ENCODE data around the gene OPCML. TPM values are rescaled to one million over a fixed set of nuclear protein-coding genes. Genes with fewer than 3 reads are reported as not detected.

Gene OPCML
- total RNA-seq, 1 donor, result not detected

DNA sequence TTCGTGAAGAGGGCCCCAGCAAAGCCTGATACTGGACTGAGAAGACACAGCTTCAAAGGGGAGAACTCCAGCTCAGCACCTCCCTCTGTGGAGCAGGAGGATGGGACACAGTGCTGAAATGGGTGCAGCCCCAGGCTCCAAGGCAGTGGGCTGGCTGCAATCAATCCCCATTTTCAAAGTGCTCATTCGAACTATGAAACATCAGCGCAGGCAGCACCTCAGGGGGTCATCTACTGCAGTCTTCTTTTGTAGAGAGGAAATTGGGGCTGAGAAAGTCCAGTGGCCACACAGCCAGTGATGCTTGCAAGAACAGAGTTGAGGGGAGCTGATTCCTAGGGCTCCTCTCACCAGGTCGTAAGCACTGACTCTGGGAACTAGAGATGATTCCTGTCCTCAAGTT lies 25.1 kb downstream of the OPCML start:
- TF ChIP-seq, protein P1, sequence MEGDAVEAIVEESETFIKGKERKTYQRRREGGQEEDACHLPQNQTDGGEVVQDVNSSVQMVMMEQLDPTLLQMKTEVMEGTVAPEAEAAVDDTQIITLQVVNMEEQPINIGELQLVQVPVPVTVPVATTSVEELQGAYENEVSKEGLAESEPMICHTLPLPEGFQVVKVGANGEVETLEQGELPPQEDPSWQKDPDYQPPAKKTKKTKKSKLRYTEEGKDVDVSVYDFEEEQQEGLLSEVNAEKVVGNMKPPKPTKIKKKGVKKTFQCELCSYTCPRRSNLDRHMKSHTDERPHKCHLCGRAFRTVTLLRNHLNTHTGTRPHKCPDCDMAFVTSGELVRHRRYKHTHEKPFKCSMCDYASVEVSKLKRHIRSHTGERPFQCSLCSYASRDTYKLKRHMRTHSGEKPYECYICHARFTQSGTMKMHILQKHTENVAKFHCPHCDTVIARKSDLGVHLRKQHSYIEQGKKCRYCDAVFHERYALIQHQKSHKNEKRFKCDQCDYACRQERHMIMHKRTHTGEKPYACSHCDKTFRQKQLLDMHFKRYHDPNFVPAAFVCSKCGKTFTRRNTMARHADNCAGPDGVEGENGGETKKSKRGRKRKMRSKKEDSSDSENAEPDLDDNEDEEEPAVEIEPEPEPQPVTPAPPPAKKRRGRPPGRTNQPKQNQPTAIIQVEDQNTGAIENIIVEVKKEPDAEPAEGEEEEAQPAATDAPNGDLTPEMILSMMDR (IDR thresholded peaks at IDR 0.05; ENCODE audit: insufficient read depth, low read depth, low read length), result no peak
- no peak overlapping the region for H3K4me3 ChIP-seq (ENCODE audit: low read depth, low read length)
- DNase-seq (ENCODE audit: low read depth), result no peak

DNA sequence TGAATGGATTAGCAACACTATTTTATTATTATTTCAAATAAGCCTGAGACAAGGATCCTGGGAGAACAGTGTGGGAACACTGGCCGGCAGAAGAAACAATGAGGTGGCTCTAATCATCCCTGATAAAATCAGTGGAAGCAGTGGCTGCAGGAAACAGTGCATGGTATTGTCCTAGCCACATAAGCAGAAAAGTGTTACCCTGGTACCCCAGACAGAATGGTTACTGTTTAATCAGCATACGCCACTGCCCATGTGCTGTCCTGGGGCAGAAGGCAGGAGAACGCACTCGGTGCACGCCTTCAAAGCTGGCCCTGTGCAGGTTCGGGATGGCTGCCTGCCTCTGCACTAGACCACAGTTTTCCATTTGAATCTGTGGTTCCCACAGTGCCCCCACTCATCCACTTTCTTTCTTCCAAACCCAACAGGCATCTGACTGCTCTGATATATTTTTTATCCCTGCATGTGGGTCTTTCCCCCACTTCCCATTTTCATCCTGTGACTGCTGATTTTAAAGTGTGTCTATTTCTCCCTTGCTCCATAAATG lies 25.7 kb downstream of the OPCML start:
- no peak for DNase-seq (ENCODE audit: low read depth)
- H3K4me3 ChIP-seq (ENCODE audit: low read depth, low read length), result no peak overlapping the region
- TF ChIP-seq, protein P1 (IDR thresholded peaks at IDR 0.05; ENCODE audit: insufficient read depth, low read depth, low read length), result no peak

DNA sequence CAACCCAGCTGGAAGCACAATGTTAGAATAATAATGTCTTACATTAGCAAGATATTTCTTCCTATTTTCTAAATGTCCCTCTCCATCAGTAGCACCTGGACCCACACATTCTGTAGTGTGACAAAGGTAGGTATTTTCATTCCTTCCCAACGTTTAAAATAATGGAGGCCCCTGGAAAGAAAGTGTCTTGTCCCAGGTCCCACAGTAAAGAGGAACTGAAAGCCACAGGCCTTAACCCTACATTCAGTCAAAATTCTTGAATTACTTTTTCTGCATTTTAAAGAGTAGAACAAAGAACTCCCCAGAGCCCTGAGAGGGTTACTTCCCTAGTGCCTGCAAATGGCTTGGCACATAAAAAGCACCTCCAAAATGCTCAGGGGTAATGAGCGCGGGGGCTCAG lies 26.3 kb downstream of the OPCML start:
- TF ChIP-seq, protein P1 (IDR thresholded peaks at IDR 0.05; ENCODE audit: insufficient read depth, low read depth, low read length), result no peak
- no peak for DNase-seq (ENCODE audit: low read depth)

DNA sequence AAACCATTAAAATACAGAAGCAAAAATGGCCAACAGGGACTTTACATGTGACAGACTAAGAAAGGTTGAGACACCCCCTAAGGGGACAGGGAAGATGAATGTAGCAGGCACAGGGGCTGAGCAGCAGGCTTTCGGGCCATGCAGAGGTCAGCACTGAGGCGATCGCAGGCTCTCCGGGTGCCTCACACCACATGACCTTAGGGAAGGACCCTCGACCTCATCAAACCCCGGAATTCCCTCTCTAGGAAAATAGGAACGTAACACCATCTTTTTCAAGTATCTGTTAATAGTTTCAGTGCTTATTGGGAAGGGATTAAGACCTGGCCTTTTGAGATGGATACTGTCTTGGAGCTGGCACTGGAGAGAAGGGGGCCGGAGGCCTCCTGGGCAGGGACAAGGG lies 27.4 kb downstream of the OPCML start:
- TF ChIP-seq, protein P1 (IDR thresholded peaks at IDR 0.05; ENCODE audit: insufficient read depth, low read depth, low read length), result no peak
- H3K4me3 ChIP-seq (ENCODE audit: low read depth, low read length), result no peak overlapping the region
- DNase-seq (ENCODE audit: low read depth), result no peak

More for the DNA sequence above, 26.3 kb downstream of the OPCML start:
- H3K4me3 ChIP-seq (ENCODE audit: low read depth, low read length), result no peak overlapping the region

DNA sequence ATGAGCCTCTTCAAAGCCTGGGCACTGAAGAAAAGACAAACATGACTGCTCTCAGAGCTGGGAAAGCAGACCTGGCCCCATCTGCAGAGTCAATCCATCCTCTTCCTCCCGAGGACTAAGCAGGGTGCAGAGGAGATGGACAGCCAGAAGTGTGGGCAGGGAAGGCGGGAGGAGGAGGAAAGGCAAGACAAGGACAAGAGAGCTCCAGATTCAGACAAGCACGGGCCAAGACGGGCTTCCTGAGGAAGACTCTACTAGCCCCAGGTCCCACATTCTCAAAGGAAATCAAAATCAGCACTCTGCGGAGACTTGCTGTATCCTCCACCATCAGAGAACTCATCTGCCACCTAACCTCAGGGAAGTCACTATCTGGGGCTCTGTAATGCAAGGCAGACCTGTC lies 28.5 kb downstream of the OPCML start:
- DNase-seq (ENCODE audit: low read depth), result no peak
- H3K4me3 ChIP-seq (ENCODE audit: low read depth, low read length), result no peak overlapping the region
- TF ChIP-seq, protein P1 (IDR thresholded peaks at IDR 0.05; ENCODE audit: insufficient read depth, low read depth, low read length), result no peak

DNA sequence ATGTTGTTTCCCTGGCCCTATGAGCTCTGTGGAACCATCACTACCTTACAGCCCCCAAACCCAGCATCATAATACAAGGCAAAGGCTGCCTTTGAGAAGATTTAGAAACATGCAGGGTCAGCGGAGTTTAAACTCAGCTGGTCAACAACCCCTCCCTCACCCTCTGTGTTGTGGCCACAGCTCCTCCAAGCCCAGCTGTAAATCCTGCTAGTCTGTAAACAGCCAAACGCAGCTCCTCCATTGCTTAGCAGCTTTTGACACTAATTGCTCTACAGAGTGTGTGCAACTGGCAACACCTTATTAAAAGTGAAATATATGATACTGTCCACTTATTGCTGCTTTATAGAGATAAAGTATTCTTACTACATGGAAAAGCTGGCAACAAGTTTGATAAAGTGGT lies 29.1 kb downstream of the OPCML start:
- TF ChIP-seq, protein P1 (IDR thresholded peaks at IDR 0.05; ENCODE audit: insufficient read depth, low read depth, low read length), result no peak
- H3K4me3 ChIP-seq (ENCODE audit: low read depth, low read length), result no peak overlapping the region
- no peak for DNase-seq (ENCODE audit: low read depth)
